Neural progenitor cell (in vitro differentiated cells): ENCODE measurements around the gene FARP2. TPM values are rescaled to one million over a fixed set of nuclear protein-coding genes. Genes with fewer than 3 reads are reported as not detected.
A peak's percentile ranks its signal among the peaks of the same experiment; 100 is the strongest.

ENCODE experiments used
- DNase-seq: peaks from one replicate; pipeline ENCODE4 v3.0.0-alpha.2; 2016; ENCODE audit warnings: low spot score
- H2AFZ ChIP-seq: fragments of 200-600 bp; sonication (generic); replicated peaks from 2 replicates; pipeline ENCODE4 v1.6.1; 2016; ENCODE audit warnings: antibody characterized with exemption
- H3F3A ChIP-seq: fragments of 200-600 bp; sonication (generic); 2 replicates; pipeline ENCODE4 v1.6.1; 2016; ENCODE audit warnings: antibody characterized with exemption, low read depth
- H3K27ac ChIP-seq: fragments of 200-600 bp; sonication (generic); 2 replicates; pipeline ENCODE4 v1.5.1; 2016; ENCODE audit warnings: mild to moderate bottlenecking
- H3K27me3 ChIP-seq: fragments of 200-600 bp; sonication (generic); 2 replicates; pipeline ENCODE4 v1.6.1; 2016; ENCODE audit warnings: mild to moderate bottlenecking, moderate library complexity
- H3K36me3 ChIP-seq: fragments of 200-600 bp; sonication (generic); 2 replicates; pipeline ENCODE4 v1.5.1; 2016
- H3K4me1 ChIP-seq: fragments of 200-600 bp; sonication (generic); 2 replicates; pipeline ENCODE4 v1.6.1; 2016; ENCODE audit warnings: mixed run types
- H3K4me2 ChIP-seq: fragments of 200-600 bp; sonication (generic); 2 replicates; pipeline ENCODE4 v1.6.1; 2016
- H3K4me3 ChIP-seq: fragments of 200-600 bp; sonication (generic); 2 replicates; pipeline ENCODE4 v1.5.1; 2016
- H3K79me2 ChIP-seq: fragments of 200-600 bp; sonication (generic); 2 replicates; pipeline ENCODE4 v1.6.1; 2016; ENCODE audit warnings: low read depth
- H3K9ac ChIP-seq: fragments of 200-600 bp; sonication (generic); 2 replicates; pipeline ENCODE4 v1.6.1; 2016
- H3K9me3 ChIP-seq: fragments of 200-600 bp; sonication (generic); 2 replicates; pipeline ENCODE4 v1.5.1; 2016; ENCODE audit warnings: low read depth
- H4K20me1 ChIP-seq: fragments of 200-600 bp; sonication (generic); 2 replicates; pipeline ENCODE4 v1.6.1; 2016; ENCODE audit warnings: low read depth
- H3K27ac Mint-ChIP-seq: 3 replicates; pipeline ENCODE4 v1.8.0; 2021; ENCODE audit warnings: mixed read lengths
- H3K27me3 Mint-ChIP-seq: 2 replicates; pipeline ENCODE4 v1.8.0; 2022; ENCODE audit warnings: low read depth, mild to moderate bottlenecking, inconsistent platforms, moderate library complexity, mixed read lengths; ENCODE audit not compliant: insufficient read depth
- H3K36me3 Mint-ChIP-seq: 3 replicates; pipeline ENCODE4 v1.8.0; 2021; ENCODE audit warnings: mixed read lengths
- H3K4me1 Mint-ChIP-seq: 3 replicates; pipeline ENCODE4 v1.8.0; 2021; ENCODE audit warnings: mixed read lengths
- H3K4me3 Mint-ChIP-seq: 3 replicates; pipeline ENCODE4 v1.8.0; 2021; ENCODE audit warnings: mild to moderate bottlenecking, moderate library complexity, mixed read lengths
- H3K9me3 Mint-ChIP-seq: 3 replicates; pipeline ENCODE4 v1.8.0; 2020; ENCODE audit warnings: mixed read lengths
- EZH2 ChIP-seq: fragments of 200-600 bp; sonication (generic); IDR thresholded peaks from 2 replicates; pipeline ENCODE4 v1.6.1; 2017; ENCODE audit warnings: antibody characterized with exemption, mild to moderate bottlenecking, moderate library complexity
- EZH2phosphoT487 ChIP-seq: fragments of 200-600 bp; sonication (generic); IDR thresholded peaks from 2 replicates; pipeline ENCODE4 v1.6.1; 2017; ENCODE audit warnings: antibody characterized with exemption
- total RNA-seq: library from RNA; depleted of rRNA; stranded (reverse); fragments of >200 nt; gene quantifications from 2 replicates; pipeline ENCODE4 v1.2.3, GENCODE V29; 2015; ENCODE audit warnings: low replicate concordance
- TF ChIP-seq, protein P1 (sequence below): fragments of 200-600 bp; sonication (generic); IDR thresholded peaks from 2 replicates; pipeline ENCODE4 v1.5.1; 2017; ENCODE audit warnings: antibody characterized with exemption, mild to moderate bottlenecking

The FARP2 gene
- total RNA-seq, 1 donor from 2014 or later = 32.3 TPM

DNA sequence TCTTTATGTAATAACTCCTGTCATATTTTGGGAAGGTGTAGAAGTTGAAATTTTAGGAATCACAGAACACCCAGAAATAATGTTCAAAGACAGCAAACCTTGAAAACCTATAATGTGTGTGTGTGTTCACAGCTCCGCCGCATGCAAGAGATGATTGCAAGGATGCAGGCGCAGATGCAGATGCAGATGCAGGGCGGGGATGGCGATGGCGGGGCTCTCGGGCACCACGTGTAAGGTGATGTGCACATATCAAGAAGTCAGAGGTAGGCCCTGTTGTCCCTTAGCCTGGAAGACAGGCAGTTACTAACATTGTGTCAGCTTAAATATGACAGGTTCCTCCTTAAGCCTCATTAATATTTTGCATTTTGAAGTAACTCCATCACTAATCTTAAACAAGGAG is 6.1 kb upstream of the FARP2 start:
- H3K36me3 Mint-ChIP-seq = peaks cover 17% of the 10 kb centered on the region
- TF ChIP-seq EZH2phosphoT487 (no peak), EZH2 (no peak)
- TF ChIP-seq, protein P1, sequence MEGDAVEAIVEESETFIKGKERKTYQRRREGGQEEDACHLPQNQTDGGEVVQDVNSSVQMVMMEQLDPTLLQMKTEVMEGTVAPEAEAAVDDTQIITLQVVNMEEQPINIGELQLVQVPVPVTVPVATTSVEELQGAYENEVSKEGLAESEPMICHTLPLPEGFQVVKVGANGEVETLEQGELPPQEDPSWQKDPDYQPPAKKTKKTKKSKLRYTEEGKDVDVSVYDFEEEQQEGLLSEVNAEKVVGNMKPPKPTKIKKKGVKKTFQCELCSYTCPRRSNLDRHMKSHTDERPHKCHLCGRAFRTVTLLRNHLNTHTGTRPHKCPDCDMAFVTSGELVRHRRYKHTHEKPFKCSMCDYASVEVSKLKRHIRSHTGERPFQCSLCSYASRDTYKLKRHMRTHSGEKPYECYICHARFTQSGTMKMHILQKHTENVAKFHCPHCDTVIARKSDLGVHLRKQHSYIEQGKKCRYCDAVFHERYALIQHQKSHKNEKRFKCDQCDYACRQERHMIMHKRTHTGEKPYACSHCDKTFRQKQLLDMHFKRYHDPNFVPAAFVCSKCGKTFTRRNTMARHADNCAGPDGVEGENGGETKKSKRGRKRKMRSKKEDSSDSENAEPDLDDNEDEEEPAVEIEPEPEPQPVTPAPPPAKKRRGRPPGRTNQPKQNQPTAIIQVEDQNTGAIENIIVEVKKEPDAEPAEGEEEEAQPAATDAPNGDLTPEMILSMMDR = no peak
- H3K27me3 Mint-ChIP-seq = no peaks in the 10 kb centered on the region
- H3K9me3 Mint-ChIP-seq = no peaks in the 10 kb centered on the region
- H3K4me3 Mint-ChIP-seq = no peak overlapping the region
- peaks cover 12% of the 10 kb centered on the region for H3K4me1 ChIP-seq
- H3K9ac ChIP-seq = no peak overlapping the region
- H3K4me3 ChIP-seq = no peak overlapping the region
- peaks cover 43% of the 10 kb centered on the region for H3F3A ChIP-seq
- peaks cover 6% of the 10 kb centered on the region for H3K4me1 Mint-ChIP-seq
- H3K36me3 ChIP-seq = peaks cover 24% of the 10 kb centered on the region
- H3K27ac Mint-ChIP-seq = no peak overlapping the region
- no peaks in the 10 kb centered on the region for H3K27me3 ChIP-seq
- no peak overlapping the region for H2AFZ ChIP-seq
- H3K27ac ChIP-seq = no peak overlapping the region
- no peaks in the 10 kb centered on the region for H3K9me3 ChIP-seq
- DNase-seq = no peak
- H3K4me2 ChIP-seq = no peak overlapping the region
- H3K79me2 ChIP-seq = no peaks in the 10 kb centered on the region
- H4K20me1 ChIP-seq = peaks cover 28% of the 10 kb centered on the region

DNA sequence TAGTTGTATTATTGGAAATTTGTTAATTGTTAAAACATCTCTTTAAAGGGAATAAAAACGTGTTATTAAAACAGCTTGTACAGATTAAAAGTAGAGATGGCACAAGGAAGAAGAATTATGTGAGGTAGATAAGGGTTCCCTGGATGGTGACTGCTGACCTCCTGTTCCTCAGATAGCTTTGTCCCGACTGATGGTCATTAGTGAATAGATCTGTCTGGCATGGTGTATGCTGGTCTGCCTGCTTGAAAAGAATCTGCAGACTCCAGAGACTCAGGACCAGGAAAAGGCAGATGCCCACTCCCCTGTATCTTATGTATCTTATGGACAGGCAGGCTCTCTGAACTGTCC is 5.6 kb upstream of the FARP2 start:
- Histone ChIP-seq H3K27me3 (no peaks in the 10 kb centered on the region), H3K79me2 (no peaks in the 10 kb centered on the region), H3K36me3 (peaks cover 22% of the 10 kb centered on the region), H3F3A (peaks cover 47% of the 10 kb centered on the region), H3K4me2 (no peak overlapping the region), H4K20me1 (peaks cover 31% of the 10 kb centered on the region), H2AFZ (no peak overlapping the region), H3K9ac (no peak overlapping the region), H3K4me3 (no peak overlapping the region), H3K9me3 (no peaks in the 10 kb centered on the region), H3K27ac (no peak overlapping the region), H3K4me1 (peaks cover 14% of the 10 kb centered on the region)
- H3K4me3 Mint-ChIP-seq = no peak overlapping the region
- H3K27me3 Mint-ChIP-seq = no peaks in the 10 kb centered on the region
- H3K4me1 Mint-ChIP-seq = peaks cover 7% of the 10 kb centered on the region
- H3K9me3 Mint-ChIP-seq = no peaks in the 10 kb centered on the region
- H3K27ac Mint-ChIP-seq = no peak overlapping the region
- TF ChIP-seq EZH2 (no peak), EZH2phosphoT487 (no peak)
- TF ChIP-seq, protein P1 = no peak
- no peak for DNase-seq
- peaks cover 17% of the 10 kb centered on the region for H3K36me3 Mint-ChIP-seq

DNA sequence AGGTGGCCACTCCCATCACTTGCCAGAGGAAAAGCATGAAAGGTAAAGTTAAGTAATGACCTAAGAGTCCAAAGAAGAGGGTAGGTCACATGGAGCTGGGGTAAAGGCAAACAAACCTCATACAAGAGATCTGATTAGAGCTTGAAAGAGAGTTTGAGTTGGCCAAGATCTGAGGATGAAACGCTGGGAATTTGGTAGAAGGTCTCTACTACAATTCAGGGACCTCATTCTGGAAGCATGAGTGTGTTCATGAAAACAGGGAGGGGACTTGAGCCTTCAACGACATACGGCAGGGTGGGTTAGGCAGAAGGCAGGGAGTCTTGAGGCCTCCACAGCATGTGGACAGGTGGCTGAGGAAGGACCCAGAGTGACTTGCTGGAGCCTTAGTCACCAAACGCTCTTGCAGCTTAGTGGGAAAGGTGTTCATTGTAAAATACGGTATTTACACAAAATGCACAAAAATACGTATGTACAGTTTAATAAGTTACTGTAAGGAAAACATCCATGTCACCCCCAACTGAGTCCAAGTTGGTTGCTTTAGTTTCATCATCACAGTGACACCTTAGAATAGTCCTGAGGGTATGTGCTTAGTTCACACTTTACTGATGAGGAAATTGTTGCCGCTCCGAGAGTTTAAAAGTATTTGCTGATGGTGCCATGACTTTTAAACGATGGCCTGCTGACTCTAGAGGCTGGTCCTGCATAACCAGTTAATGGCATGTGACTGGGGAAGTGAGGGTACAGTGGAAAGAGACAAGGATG is 5.0 kb upstream of the FARP2 start:
- no peak overlapping the region for H3K27ac ChIP-seq
- H3K4me3 ChIP-seq = no peak overlapping the region
- Mint-ChIP-seq H3K4me3 (no peak overlapping the region), H3K4me1 (peaks cover 7% of the 10 kb centered on the region), H3K36me3 (peaks cover 14% of the 10 kb centered on the region), H3K27ac (peak overlapping the region; percentile 27), H3K27me3 (peaks cover 2% of the 10 kb centered on the region), H3K9me3 (no peaks in the 10 kb centered on the region)
- H3K9me3 ChIP-seq = no peaks in the 10 kb centered on the region
- no peaks in the 10 kb centered on the region for H3K79me2 ChIP-seq
- H3K9ac ChIP-seq = no peak overlapping the region
- H3K4me2 ChIP-seq = no peak overlapping the region
- peaks cover 31% of the 10 kb centered on the region for H4K20me1 ChIP-seq
- H3K27me3 ChIP-seq = no peaks in the 10 kb centered on the region
- H3F3A ChIP-seq = peaks cover 47% of the 10 kb centered on the region
- H2AFZ ChIP-seq = no peak overlapping the region
- peaks cover 14% of the 10 kb centered on the region for H3K4me1 ChIP-seq
- TF ChIP-seq, protein P1 = no peak
- TF ChIP-seq EZH2phosphoT487 (no peak), EZH2 (no peak)
- DNase-seq = no peak
- H3K36me3 ChIP-seq = peaks cover 17% of the 10 kb centered on the region
